Stomach (tissue), 4 donors: ENCODE measurements around the gene SSBP4.

Source experiments
- EP300 ChIP-seq: sonication (generic); formaldehyde crosslinking; IDR thresholded peaks from one replicate; pipeline ENCODE4 v1.6.1; 2017; ENCODE audit warnings: antibody characterized with exemption
- POLR2AphosphoS5 ChIP-seq, 3 donors: sonication (generic); formaldehyde crosslinking; IDR thresholded peaks; one replicate each; pipeline ENCODE4 v1.6.1; 2016; ENCODE audit warnings: antibody characterized with exemption in 3 of 3
- TF ChIP-seq, protein P1 (sequence below), 7 experiments: fragments of 450-650 bp in 4 of 7; fragments of 200-600 bp in 3 of 7; sonication (generic) in 3 of 7; IDR thresholded peaks; one replicate each; pipeline ENCODE4 v1.5.1; 2016 to 2019; ENCODE audit warnings: antibody characterized with exemption in 7 of 7, control low read depth in 2 of 7, mild to moderate bottlenecking in 1 of 7

DNA sequence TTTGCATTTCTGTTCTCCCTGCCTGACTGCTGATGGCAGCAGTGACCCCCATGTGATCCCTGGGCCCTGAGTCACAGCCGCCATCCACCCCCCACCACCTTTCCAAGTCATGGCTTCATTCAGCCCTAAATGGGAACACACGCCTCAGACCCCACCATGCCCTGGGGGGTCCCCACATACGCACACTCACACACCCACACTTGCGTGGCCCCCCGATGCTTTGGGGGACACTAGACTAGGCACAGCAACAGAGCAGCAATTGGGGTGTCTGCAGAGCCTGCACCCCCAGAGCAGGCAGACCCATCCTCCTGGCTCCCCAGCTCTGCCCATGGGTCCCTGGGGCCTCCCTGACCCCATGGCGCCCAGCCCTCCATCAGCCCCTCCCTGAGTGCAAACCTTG, 24.2 kb downstream of the SSBP4 start:
- TF ChIP-seq, protein P1, sequence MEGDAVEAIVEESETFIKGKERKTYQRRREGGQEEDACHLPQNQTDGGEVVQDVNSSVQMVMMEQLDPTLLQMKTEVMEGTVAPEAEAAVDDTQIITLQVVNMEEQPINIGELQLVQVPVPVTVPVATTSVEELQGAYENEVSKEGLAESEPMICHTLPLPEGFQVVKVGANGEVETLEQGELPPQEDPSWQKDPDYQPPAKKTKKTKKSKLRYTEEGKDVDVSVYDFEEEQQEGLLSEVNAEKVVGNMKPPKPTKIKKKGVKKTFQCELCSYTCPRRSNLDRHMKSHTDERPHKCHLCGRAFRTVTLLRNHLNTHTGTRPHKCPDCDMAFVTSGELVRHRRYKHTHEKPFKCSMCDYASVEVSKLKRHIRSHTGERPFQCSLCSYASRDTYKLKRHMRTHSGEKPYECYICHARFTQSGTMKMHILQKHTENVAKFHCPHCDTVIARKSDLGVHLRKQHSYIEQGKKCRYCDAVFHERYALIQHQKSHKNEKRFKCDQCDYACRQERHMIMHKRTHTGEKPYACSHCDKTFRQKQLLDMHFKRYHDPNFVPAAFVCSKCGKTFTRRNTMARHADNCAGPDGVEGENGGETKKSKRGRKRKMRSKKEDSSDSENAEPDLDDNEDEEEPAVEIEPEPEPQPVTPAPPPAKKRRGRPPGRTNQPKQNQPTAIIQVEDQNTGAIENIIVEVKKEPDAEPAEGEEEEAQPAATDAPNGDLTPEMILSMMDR (IDR thresholded peaks at IDR 0.05): no peak
- no peak for TF ChIP-seq EP300
- TF ChIP-seq POLR2AphosphoS5 (IDR thresholded peaks at IDR 0.05): no peak
